ENCODE measurements around the gene LCOR.

The LCOR gene

GRCh38 chr10:97023401-97024167, 191.5 kb downstream of the LCOR start:
- no peak overlapping the region for H3K4ac ChIP-seq (ENCODE audit: low read depth in 1 of 2, low read length in 2 of 2)
- 76% methylated on average over 13 of the region's 14 CpGs for WGBS
- no peak overlapping the region for H3K23ac ChIP-seq (ENCODE audit: low read length in 2 of 2)

GRCh38 chr10:97024168-97025073, 192.3 kb downstream of the LCOR start:
- peak overlapping the region in 1 of 2 experiments; percentile 52 for H3K4me3 ChIP-seq (ENCODE audit: insufficient read depth in 1 of 2, low read depth in 1 of 2, low read length in 2 of 2)
- no peaks in the 10 kb centered on the region for H3K79me1 ChIP-seq (replicated peaks; ENCODE audit: low read length, poor library complexity, severe bottlenecking)
- H3K18ac ChIP-seq (ENCODE audit: low read depth in 1 of 2, low read length in 2 of 2) = no peak overlapping the region
- no peak overlapping the region for H3K4ac ChIP-seq (ENCODE audit: low read depth in 1 of 2, low read length in 2 of 2)
- DNase-seq = peak; percentile 29
- no peak overlapping the region for H2AFZ ChIP-seq (ENCODE audit: low read depth, low read length)
- peak overlapping the region; percentile 78 for H3K27ac ChIP-seq (ENCODE audit: low read length, poor library complexity, severe bottlenecking)
- no peak overlapping the region for H2BK15ac ChIP-seq (ENCODE audit: low read depth, poor library complexity, severe bottlenecking)
- H3K27me3 ChIP-seq (ENCODE audit: control insufficient read depth in 1 of 2, insufficient read depth in 1 of 2, low read length in 2 of 2) = peaks cover 4% of the 10 kb centered on the region in 2 experiments
- H4K8ac ChIP-seq (ENCODE audit: low read length) = no peak overlapping the region
- H4K91ac ChIP-seq (ENCODE audit: low read length) = no peak overlapping the region
- no peak overlapping the region for H2AK5ac ChIP-seq (ENCODE audit: low read length, severe bottlenecking)
- H2BK12ac ChIP-seq (ENCODE audit: low read length in 2 of 2) = no peak overlapping the region
- H2BK5ac ChIP-seq (ENCODE audit: low read depth, low read length, poor library complexity, severe bottlenecking) = no peak overlapping the region
- 71% methylated on average over 11 of the region's 13 CpGs for whole genome bisulfite sequencing
- no peak overlapping the region for H3K14ac ChIP-seq (ENCODE audit: low read length in 2 of 2)
- no peaks in the 10 kb centered on the region for H3K36me3 ChIP-seq (ENCODE audit: control insufficient read depth in 1 of 2, insufficient read depth in 2 of 2, low read depth in 1 of 2, low read length in 2 of 2)
- peaks cover 26% of the 10 kb centered on the region for H3K4me1 ChIP-seq (ENCODE audit: control insufficient read depth, insufficient read depth, low read depth, low read length)
- H2BK120ac ChIP-seq (ENCODE audit: low read depth, low read length) = no peak overlapping the region
- peak overlapping the region; percentile 54 for H3K9ac ChIP-seq (ENCODE audit: low read length)
- H3K4me2 ChIP-seq (ENCODE audit: low read length, poor library complexity, severe bottlenecking) = peak overlapping the region; percentile 55
- no peak overlapping the region for H3K23ac ChIP-seq (ENCODE audit: low read length in 2 of 2)
- H3K9me3 ChIP-seq (ENCODE audit: control insufficient read depth, low read length) = peaks cover 9% of the 10 kb centered on the region

More at GRCh38 chr10:97023401-97024167, 191.5 kb downstream of the LCOR start:
- Histone ChIP-seq H3K18ac (ENCODE audit: low read depth in 1 of 2, low read length in 2 of 2) (no peak overlapping the region), H3K9me3 (ENCODE audit: control insufficient read depth, low read length) (peaks cover 9% of the 10 kb centered on the region), H3K14ac (ENCODE audit: low read length in 2 of 2) (no peak overlapping the region), H4K8ac (ENCODE audit: low read length) (no peak overlapping the region), H3K4me2 (ENCODE audit: low read length, poor library complexity, severe bottlenecking) (no peak overlapping the region), H4K91ac (ENCODE audit: low read length) (no peak overlapping the region), H3K79me1 (replicated peaks; ENCODE audit: low read length, poor library complexity, severe bottlenecking) (no peaks in the 10 kb centered on the region), H2BK12ac (ENCODE audit: low read length in 2 of 2) (no peak overlapping the region), H2AFZ (ENCODE audit: low read depth, low read length) (no peak overlapping the region), H3K27me3 (ENCODE audit: control insufficient read depth in 1 of 2, insufficient read depth in 1 of 2, low read length in 2 of 2) (peaks cover 0 to 6% of the 10 kb centered on the region in 2 experiments), H3K9ac (ENCODE audit: low read length) (peak overlapping the region; percentile 54), H2BK15ac (ENCODE audit: low read depth, poor library complexity, severe bottlenecking) (no peak overlapping the region), H3K4me3 (ENCODE audit: insufficient read depth in 1 of 2, low read depth in 1 of 2, low read length in 2 of 2) (peak overlapping the region in 1 of 2 experiments; percentile 52), H2BK120ac (ENCODE audit: low read depth, low read length) (no peak overlapping the region), H3K4me1 (ENCODE audit: control insufficient read depth, insufficient read depth, low read depth, low read length) (peaks cover 26% of the 10 kb centered on the region), H3K36me3 (ENCODE audit: control insufficient read depth in 1 of 2, insufficient read depth in 2 of 2, low read depth in 1 of 2, low read length in 2 of 2) (no peaks in the 10 kb centered on the region), H2BK5ac (ENCODE audit: low read depth, low read length, poor library complexity, severe bottlenecking) (peak overlapping the region; percentile 4), H2AK5ac (ENCODE audit: low read length, severe bottlenecking) (peak overlapping the region; percentile 51), H3K27ac (ENCODE audit: low read length, poor library complexity, severe bottlenecking) (peak overlapping the region; percentile 78)
- no peak for DNase-seq

GRCh38 chr10:97025613-97026242, 193.6 kb downstream of the LCOR start:
- Histone ChIP-seq H3K4me2 (ENCODE audit: low read length, poor library complexity, severe bottlenecking) (no peak overlapping the region), H3K9ac (ENCODE audit: low read length) (no peak overlapping the region), H3K4me3 (ENCODE audit: insufficient read depth in 1 of 2, low read depth in 1 of 2, low read length in 2 of 2) (no peak overlapping the region), H2AK5ac (ENCODE audit: low read length, severe bottlenecking) (no peak overlapping the region), H2BK5ac (ENCODE audit: low read depth, low read length, poor library complexity, severe bottlenecking) (no peak overlapping the region), H2AFZ (ENCODE audit: low read depth, low read length) (no peak overlapping the region), H3K23ac (ENCODE audit: low read length in 2 of 2) (no peak overlapping the region), H3K18ac (ENCODE audit: low read depth in 1 of 2, low read length in 2 of 2) (no peak overlapping the region), H4K91ac (ENCODE audit: low read length) (no peak overlapping the region), H3K79me1 (replicated peaks; ENCODE audit: low read length, poor library complexity, severe bottlenecking) (no peaks in the 10 kb centered on the region), H2BK120ac (ENCODE audit: low read depth, low read length) (no peak overlapping the region), H3K9me3 (ENCODE audit: control insufficient read depth, low read length) (peaks cover 9% of the 10 kb centered on the region), H3K4ac (ENCODE audit: low read depth in 1 of 2, low read length in 2 of 2) (no peak overlapping the region), H3K36me3 (ENCODE audit: control insufficient read depth in 1 of 2, insufficient read depth in 2 of 2, low read depth in 1 of 2, low read length in 2 of 2) (no peaks in the 10 kb centered on the region), H3K14ac (ENCODE audit: low read length in 2 of 2) (no peak overlapping the region), H4K8ac (ENCODE audit: low read length) (no peak overlapping the region), H2BK15ac (ENCODE audit: low read depth, poor library complexity, severe bottlenecking) (no peak overlapping the region), H3K4me1 (ENCODE audit: control insufficient read depth, insufficient read depth, low read depth, low read length) (peaks cover 19% of the 10 kb centered on the region), H3K27me3 (ENCODE audit: control insufficient read depth in 1 of 2, insufficient read depth in 1 of 2, low read length in 2 of 2) (peaks cover 4 to 7% of the 10 kb centered on the region in 2 experiments), H2BK12ac (ENCODE audit: low read length in 2 of 2) (no peak overlapping the region), H3K27ac (ENCODE audit: low read length, poor library complexity, severe bottlenecking) (no peak overlapping the region)
- DNase-seq = peak; percentile 49
- WGBS = 68% methylated on average over 9 of the region's 9 CpGs
